Fibroblast of villous mesenchyme (primary cell): Measurements from ENCODE around the gene GH2. TPM values are rescaled to one million over a fixed set of nuclear protein-coding genes. Genes with fewer than 3 reads are reported as not detected.
"Not testable (repeated sequence)": the region's sequence is repeated elsewhere in the genome, so short reads cannot be mapped to it uniquely, and the experiment has no call there.

Source experiments
- DNase-seq: peaks from one replicate; pipeline ENCODE4 v3.0.0-alpha.2; 2010; ENCODE audit warnings: low read depth
- H3K4me3 ChIP-seq: 2 replicates; pipeline ENCODE4 v1.5.1; 2011; ENCODE audit warnings: low read depth, mild to moderate bottlenecking, low read length
- CTCF ChIP-seq: IDR thresholded peaks from 2 replicates; pipeline ENCODE4 v1.5.1; 2012; ENCODE audit warnings: low read depth, mild to moderate bottlenecking, low read length; ENCODE audit not compliant: insufficient read depth
- total RNA-seq: library from RNA; depleted of rRNA; stranded (reverse); fragments of >200 nt; gene quantifications from 2 replicates; pipeline ENCODE4 v1.2.3, GENCODE V29; 2012

GH2 gene
- total RNA-seq, 1 donor: not detected

GRCh38 chr17:63881337-63881736, 407 bp downstream of the GH2 start:
- not testable (repeated sequence) for H3K4me3 ChIP-seq, DNase-seq
- TF ChIP-seq CTCF: peak; percentile 15

- no peak overlapping the region for H3K4me3 ChIP-seq
- no peak for DNase-seq
- no peak for TF ChIP-seq CTCF
These were observed 1.0 kb downstream of the GH2 start for GRCh38 chr17:63880706-63881105.

GRCh38 chr17:63878413-63878812, 3.3 kb downstream of the GH2 start:
- not testable (repeated sequence) for H3K4me3 ChIP-seq, DNase-seq

- not testable (repeated sequence) for DNase-seq
These were observed 7.1 kb downstream of the GH2 start for GRCh38 chr17:63874693-63875092.

GRCh38 chr17:63874061-63874626, 7.6 kb downstream of the GH2 start:
- H3K4me3 ChIP-seq, DNase-seq: not testable (repeated sequence)

More at GRCh38 chr17:63874693-63875092, 7.1 kb downstream of the GH2 start:
- H3K4me3 ChIP-seq: not testable (repeated sequence)

GRCh38 chr17:63873577-63873976, 8.2 kb downstream of the GH2 start, which contains the start of gene CSH2:
CSH2 (minus strand) TSS chr17:63873677; CDS start chr17:63873614, 63 bp downstream.
- not testable (repeated sequence) for DNase-seq, H3K4me3 ChIP-seq

- not testable (repeated sequence) for DNase-seq, H3K4me3 ChIP-seq
These were observed 9.9 kb downstream of the GH2 start for GRCh38 chr17:63871646-63872365.

GRCh38 chr17:63870292-63870665, 11.5 kb downstream of the GH2 start:
- not testable (repeated sequence) for DNase-seq, H3K4me3 ChIP-seq

- not testable (repeated sequence) for H3K4me3 ChIP-seq, DNase-seq
- TF ChIP-seq CTCF: peak; percentile 34
These were observed 12.1 kb downstream of the GH2 start for GRCh38 chr17:63869491-63870291.

- DNase-seq: not testable (repeated sequence)
These were observed 15.1 kb downstream of the GH2 start for GRCh38 chr17:63866625-63867024.

More at GRCh38 chr17:63866625-63867024, 15.1 kb downstream of the GH2 start:
- peak; percentile 18 for TF ChIP-seq CTCF
- H3K4me3 ChIP-seq: not testable (repeated sequence)
